HG02571 (cell line): ENCODE results near the gene MUC22.

Experiments used
- ATAC-seq: cut with Tn5 transposase; IDR thresholded peaks from one replicate; pipeline ENCODE4 v1.9.1; 2021; ENCODE audit warnings: mild to moderate bottlenecking, moderate library complexity; ENCODE audit not compliant: unreplicated experiment

The MUC22 gene

DNA sequence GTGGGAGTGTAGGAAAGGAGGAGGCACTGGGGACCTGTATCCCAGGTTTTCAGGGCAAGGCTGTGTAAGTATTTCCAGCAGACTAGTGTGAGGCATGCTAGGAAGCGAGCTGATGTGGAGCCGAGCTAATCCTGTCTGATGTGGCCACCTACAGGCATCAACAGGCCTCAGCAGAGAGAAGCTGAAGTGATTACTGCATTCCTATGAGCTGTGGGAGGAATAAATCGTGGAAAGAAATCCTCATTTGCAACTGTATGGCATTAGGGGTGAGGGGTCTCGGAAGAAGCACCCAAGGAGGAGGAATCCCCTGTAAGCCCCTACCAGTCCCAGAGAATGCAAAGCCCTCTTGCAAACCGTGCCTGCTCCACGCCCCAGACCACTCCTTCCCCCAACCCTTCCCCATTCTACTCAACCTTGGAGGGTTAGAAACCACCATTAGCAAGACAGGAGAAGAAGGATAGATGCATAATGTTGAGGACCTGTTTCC is 60.5 kb downstream of the MUC22 start:
- no peak for ATAC-seq

GRCh38 chr6:31074401-31074800 is 64.1 kb downstream of the MUC22 start:
- no peak for ATAC-seq

GRCh38 chr6:31075528-31075927 is 65.3 kb downstream of the MUC22 start:
- ATAC-seq: no peak

DNA sequence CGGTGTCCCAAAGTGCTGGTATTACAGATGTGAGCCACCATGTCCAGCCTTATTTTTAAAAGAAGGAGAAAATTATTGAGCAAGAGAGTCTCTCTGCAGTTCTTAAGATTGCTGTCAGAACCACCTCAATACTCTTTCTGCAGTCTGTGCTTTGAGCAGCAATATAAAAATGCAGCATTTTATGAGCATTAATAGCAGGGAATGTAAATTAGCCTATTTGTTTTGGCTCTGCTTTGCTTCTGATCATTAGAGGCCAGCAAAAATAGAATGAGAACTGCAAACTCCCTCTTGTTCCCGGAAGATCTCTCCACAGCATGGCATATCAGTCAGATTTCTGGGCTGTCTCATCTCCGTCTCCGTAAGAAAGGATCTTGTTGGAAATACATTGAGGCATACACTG is 66.3 kb downstream of the MUC22 start:
- no peak for ATAC-seq

GRCh38 chr6:31079656-31080261 is 69.5 kb downstream of the MUC22 start:
- ATAC-seq: no peak

- ATAC-seq: no peak
These were observed 71.6 kb downstream of the MUC22 start for GRCh38 chr6:31081872-31082271.

DNA sequence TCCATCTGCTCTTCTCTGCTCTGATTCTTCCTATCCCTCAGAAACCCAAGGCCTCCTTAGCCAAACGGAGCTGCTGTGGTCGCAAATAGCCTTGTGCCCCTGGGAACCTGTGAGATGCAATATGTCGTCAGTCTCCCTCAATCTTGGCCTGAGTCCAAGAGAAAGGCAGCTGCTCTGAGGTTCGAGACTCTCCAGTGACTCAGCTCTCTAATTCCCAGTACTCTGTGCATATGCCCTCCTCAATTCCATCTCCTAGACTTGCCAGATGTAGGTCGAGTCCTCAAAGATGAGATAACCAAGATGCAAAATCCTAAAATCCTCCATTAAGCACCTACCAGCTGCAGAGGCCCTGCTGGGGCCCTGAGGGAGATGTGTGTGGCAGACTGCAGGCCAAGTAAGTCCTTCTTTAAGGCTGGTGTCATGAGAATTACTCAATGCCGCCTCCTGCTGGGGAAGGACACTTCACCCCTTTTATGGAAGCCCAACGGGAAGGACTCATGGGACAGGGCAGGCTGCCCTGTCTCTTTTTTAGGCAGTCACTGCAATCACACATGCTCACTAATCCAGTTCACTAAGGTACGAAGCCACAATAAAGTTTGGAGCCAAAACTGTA is 73.6 kb downstream of the MUC22 start:
- ATAC-seq: no peak
